ENCODE results near the gene UBXN11. TPM values are rescaled to one million over a fixed set of nuclear protein-coding genes. Genes with fewer than 3 reads are reported as not detected.
"Not testable (repeated sequence)": the region's sequence is repeated elsewhere in the genome, so short reads cannot be mapped to it uniquely, and the experiment has no call there.

The UBXN11 gene
- total and polyA plus RNA-seq, 2 donors: 3.5 to 12.2 TPM

DNA sequence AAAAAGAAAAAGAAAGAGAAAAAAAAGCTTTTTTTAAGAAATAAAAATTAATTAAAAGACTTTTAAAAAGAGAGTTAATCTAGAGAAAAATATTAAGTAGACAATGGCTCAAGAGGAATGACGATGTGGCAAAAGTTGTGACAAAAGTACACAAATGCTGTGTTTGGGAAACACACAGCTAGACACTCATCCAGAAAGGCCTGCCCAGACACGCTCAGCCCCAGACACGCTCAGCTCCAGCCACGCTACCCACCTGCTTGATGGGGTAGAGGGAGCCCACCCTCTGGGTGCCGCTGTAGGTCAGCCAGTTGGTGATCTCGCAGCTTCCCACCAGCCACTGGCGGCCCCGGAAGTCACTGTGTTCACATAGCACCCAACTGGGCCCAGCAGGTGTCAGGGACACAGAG lies 21.5 kb upstream of the UBXN11 start:
- Histone ChIP-seq H3K36me3 (ENCODE audit: insufficient read depth) (no peaks in the 10 kb centered on the region), H3K27ac (ENCODE audit: low read depth) (no peak overlapping the region), H3K4me3 (ENCODE audit: low read depth, low read length) (no peak overlapping the region), H3K4me1 (ENCODE audit: insufficient read depth) (no peaks in the 10 kb centered on the region)
- 75% methylated on average over 8 of the region's 8 CpGs for WGBS
- DNase-seq (ENCODE audit: extremely low spot score): no peak

DNA sequence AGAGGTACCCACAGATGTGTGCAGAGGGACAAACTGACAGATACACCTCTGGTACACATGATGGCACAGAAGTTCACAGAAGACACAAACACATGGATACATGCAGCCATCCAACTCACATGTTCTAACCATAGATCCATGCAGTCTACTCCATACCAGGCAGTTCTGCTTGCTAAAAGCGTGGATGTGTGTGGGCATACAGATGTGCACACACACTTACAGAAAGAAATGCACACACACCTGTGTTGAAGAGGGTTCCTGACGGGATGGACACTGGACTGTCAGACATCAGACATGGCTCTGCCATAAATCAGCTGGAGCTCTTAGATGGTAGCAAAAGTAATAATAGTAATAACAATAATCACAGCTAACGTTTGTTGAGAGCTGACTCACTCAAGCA lies 18.1 kb upstream of the UBXN11 start:
- WGBS: 75% methylated on average over 3 of the region's 3 CpGs
- Histone ChIP-seq H3K4me1 (ENCODE audit: insufficient read depth) (no peaks in the 10 kb centered on the region), H3K4me3 (ENCODE audit: low read depth, low read length) (no peak overlapping the region), H3K27ac (ENCODE audit: low read depth) (no peak overlapping the region), H3K36me3 (ENCODE audit: insufficient read depth) (no peaks in the 10 kb centered on the region)
- DNase-seq (ENCODE audit: extremely low spot score): no peak

DNA sequence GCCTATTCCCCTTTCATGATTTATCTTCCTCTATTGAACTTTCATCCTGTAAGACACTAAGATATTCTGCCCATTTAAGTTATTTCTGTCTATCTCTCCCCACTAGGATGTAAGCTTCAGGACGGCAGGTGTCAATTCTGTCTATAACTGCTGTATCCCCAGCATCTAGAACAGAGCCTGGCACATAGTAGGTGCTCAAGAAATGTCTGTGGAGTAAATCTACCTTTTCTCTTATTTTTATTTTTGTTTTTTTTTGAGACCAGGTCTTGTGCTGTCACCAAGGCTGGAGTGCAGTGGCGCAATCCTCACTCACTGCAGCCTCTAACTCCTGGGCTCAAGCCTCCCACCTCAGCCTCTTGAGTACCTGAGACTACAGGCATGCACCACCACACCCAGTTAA lies 16.9 kb upstream of the UBXN11 start:
- Histone ChIP-seq H3K4me1 (ENCODE audit: insufficient read depth) (no peaks in the 10 kb centered on the region), H3K27ac (ENCODE audit: low read depth) (no peak overlapping the region), H3K36me3 (ENCODE audit: insufficient read depth) (no peaks in the 10 kb centered on the region), H3K4me3 (ENCODE audit: low read depth, low read length) (no peak overlapping the region)
- no peak for DNase-seq (ENCODE audit: extremely low spot score)
- 92% methylated on average over 2 of the region's 2 CpGs for WGBS

DNA sequence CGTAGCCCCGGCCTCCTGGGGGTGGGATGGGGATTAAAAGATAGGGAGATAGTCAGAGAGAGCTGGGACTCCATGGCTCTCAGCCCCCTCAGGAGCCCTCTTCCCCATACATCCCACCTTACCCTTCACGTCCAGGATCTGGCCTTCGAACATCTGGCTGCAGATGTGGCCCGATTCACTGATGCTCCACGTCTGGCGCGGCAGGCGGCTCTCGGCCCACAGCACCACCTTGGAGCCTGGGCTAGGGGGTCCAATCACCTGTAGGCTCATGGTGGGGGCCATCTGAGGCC lies 15.6 kb upstream of the UBXN11 start:
- 68% methylated on average over 10 of the region's 10 CpGs for WGBS
- no peak for DNase-seq (ENCODE audit: extremely low spot score)
- H3K4me1 ChIP-seq (ENCODE audit: insufficient read depth): no peaks in the 10 kb centered on the region
- no peak overlapping the region for H3K4me3 ChIP-seq (ENCODE audit: low read depth, low read length)
- no peaks in the 10 kb centered on the region for H3K36me3 ChIP-seq (ENCODE audit: insufficient read depth)
- no peak overlapping the region for H3K27ac ChIP-seq (ENCODE audit: low read depth)

DNA sequence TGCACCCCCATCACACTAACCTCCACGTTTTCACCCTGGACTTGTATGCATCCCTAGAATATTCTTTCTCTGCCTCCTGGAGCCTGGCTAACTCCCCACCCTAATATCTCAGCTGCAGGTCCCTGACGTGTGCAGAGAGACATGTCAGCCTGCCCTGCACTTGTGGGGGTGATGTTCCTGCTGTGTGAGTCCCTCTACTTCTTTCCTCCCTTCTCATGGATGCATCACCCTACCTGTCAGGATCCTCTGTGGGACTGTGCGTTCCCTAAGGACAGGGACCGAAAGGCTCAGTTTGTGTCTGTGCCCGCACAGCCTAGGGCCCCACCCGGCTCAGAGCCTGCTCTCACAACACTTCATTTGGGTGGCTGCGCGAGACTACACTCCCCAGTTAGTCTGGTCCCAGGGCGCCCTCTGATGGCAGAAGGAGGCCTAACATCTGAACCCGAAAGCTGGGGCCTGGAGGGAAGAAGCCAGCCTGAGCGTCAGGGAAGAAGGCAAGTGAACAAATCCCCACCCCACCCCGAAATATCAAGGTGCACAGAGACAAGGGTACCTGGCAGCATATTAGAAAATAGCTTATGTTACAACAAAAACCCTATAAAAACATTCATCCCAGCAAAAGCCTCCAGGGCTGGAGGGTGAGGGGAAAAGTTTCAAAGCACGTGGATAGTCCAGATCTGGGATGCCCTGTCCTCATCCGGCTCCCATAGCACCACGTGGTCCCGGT lies 15.0 kb upstream of the UBXN11 start:
- Histone ChIP-seq H3K36me3 (ENCODE audit: insufficient read depth) (no peaks in the 10 kb centered on the region), H3K27ac (ENCODE audit: low read depth) (no peak overlapping the region), H3K4me3 (ENCODE audit: low read depth, low read length) (no peak overlapping the region), H3K4me1 (ENCODE audit: insufficient read depth) (no peaks in the 10 kb centered on the region)
- peak; percentile 42 for DNase-seq (ENCODE audit: extremely low spot score)
- WGBS: 13% methylated on average over 16 of the region's 16 CpGs

DNA sequence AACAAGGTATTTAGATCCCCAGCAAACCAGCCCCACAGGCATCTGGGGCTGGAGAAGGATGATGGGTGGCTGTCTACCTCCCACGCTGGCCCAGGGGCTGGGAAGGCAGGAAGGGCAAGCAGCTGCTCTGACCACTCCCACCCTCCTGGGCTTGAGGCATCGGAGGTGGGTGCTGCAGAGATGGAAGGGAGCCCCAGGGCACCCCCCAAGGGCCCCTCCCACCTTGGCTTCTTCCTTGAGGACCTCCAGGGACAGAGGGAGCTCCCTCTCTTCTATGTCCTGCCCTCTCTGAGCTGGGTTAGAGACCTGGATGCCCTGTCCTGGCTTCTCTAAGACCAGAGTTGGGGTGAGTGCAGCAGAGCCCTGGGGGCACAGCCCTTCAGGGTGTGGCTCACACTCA lies 14.5 kb upstream of the UBXN11 start:
- Histone ChIP-seq H3K27ac (ENCODE audit: low read depth) (no peak overlapping the region), H3K36me3 (ENCODE audit: insufficient read depth) (no peaks in the 10 kb centered on the region), H3K4me3 (ENCODE audit: low read depth, low read length) (no peak overlapping the region), H3K4me1 (ENCODE audit: insufficient read depth) (no peaks in the 10 kb centered on the region)
- WGBS: 76% methylated on average over 2 of the region's 2 CpGs
- DNase-seq (ENCODE audit: extremely low spot score): no peak

DNA sequence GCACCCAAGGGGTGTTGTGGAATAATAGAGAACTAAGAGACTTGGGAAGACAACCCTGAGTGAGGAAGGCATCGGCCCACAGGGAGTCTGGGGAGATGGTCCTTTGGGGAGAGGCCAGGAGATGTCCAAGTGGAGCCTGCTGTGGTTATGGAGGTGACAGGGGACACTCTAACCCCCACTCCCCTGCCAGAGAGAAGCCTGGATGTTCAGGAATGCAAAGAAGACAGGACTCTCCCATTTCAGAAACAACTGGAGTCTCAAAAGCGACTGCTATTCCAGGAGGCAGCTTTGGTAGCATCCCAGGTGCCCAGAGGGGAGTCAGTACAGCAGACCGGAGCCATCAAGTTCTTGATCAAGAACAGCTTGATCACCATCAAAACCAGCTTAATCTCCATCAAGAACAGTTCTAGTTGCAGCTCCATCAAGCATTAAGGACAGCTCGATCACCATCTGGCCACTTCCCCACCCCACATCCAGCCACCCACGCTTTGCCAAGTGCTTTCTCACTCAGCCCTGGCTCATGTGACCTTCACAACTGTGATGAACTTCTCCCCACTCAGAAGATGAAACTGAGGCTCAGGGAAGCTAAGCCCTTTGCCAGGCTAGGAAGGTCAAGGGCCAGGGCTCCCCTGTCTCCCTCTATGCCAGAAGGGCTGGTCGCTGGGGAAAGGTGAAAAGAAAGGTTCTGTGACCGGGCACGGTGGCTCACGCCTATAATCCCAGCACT lies 12.1 kb upstream of the UBXN11 start:
- peak overlapping the region; percentile 16 for H3K4me3 ChIP-seq (ENCODE audit: low read depth, low read length)
- no peaks in the 10 kb centered on the region for H3K4me1 ChIP-seq (ENCODE audit: insufficient read depth)
- no peaks in the 10 kb centered on the region for H3K36me3 ChIP-seq (ENCODE audit: insufficient read depth)
- WGBS: 84% methylated on average over 9 of the region's 9 CpGs
- no peak for DNase-seq (ENCODE audit: extremely low spot score)
- no peak overlapping the region for H3K27ac ChIP-seq (ENCODE audit: low read depth)

DNA sequence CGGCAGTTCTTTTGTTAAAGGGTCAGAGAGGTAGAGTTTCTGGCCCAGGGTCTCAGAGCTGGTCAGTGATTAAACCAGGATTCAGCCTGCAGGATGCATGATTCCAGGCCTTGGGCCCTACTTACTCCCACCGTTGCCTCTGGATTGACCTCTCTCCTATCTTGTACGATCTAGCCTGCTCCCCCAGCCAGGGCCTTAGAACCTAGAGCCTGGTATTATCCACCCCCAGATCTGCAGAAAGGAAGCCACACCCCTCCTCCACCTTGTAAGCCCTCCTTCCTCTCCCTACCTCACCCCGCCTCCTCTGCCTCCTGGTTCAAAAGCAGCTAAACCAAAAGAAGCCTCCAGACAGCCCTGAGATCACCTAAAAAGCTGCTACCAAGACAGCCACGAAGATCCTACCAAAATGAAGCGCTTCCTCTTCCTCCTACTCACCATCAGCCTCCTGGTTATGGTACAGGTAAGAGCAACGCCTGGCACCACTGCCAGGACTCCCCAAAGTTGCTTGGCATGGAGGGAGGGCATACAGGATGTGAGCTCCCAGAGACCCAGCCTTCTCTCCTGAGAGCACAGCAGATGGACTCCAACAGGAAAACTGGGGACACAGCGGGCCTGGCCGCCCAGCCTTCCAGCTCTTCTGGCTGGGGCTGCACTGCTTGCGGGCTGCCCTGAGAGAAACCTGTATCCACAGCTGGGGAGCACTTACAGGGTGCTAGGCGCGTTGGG lies 11.3 kb upstream of the UBXN11 start, which contains the start of gene CD52:
Gene CD52, plus strand, starts transcription at position 347 of the 726 bp plus-strand sequence. Its CDS starts 60 bp downstream, at position 407.
- WGBS: 65% methylated on average over 12 of the region's 12 CpGs
- Histone ChIP-seq H3K27ac (ENCODE audit: low read depth) (no peak within 1 kb of the TSS), H3K4me3 (ENCODE audit: low read depth, low read length) (peak within 1 kb of the TSS; percentile 16)

DNA sequence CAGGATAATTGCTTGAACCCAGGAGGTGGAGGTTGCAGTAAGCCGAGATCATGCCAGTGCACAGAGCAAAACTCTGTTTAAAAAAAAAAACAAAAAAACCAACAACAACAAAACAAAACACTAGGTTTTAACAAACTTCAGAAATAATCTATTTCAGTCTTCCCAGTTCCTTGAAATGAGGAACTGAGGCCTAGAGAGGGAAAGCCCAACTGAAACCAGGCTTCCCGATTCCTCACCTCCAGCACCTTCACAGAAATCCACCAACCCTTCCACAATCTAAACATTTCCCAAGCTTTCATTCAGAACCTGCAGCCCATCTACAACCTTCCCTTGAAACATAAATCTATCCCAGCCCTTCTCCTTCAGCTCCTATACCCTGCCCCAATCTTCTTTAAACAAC lies 10.7 kb upstream of the UBXN11 start:
- no peak for DNase-seq (ENCODE audit: extremely low spot score)

More for the DNA sequence above, 11.3 kb upstream of the UBXN11 start, which contains the start of gene CD52:
- Histone ChIP-seq H3K36me3 (ENCODE audit: insufficient read depth) (no peaks in the 10 kb centered on the region), H3K4me1 (ENCODE audit: insufficient read depth) (no peaks in the 10 kb centered on the region)
- DNase-seq (ENCODE audit: extremely low spot score): no peak

DNA sequence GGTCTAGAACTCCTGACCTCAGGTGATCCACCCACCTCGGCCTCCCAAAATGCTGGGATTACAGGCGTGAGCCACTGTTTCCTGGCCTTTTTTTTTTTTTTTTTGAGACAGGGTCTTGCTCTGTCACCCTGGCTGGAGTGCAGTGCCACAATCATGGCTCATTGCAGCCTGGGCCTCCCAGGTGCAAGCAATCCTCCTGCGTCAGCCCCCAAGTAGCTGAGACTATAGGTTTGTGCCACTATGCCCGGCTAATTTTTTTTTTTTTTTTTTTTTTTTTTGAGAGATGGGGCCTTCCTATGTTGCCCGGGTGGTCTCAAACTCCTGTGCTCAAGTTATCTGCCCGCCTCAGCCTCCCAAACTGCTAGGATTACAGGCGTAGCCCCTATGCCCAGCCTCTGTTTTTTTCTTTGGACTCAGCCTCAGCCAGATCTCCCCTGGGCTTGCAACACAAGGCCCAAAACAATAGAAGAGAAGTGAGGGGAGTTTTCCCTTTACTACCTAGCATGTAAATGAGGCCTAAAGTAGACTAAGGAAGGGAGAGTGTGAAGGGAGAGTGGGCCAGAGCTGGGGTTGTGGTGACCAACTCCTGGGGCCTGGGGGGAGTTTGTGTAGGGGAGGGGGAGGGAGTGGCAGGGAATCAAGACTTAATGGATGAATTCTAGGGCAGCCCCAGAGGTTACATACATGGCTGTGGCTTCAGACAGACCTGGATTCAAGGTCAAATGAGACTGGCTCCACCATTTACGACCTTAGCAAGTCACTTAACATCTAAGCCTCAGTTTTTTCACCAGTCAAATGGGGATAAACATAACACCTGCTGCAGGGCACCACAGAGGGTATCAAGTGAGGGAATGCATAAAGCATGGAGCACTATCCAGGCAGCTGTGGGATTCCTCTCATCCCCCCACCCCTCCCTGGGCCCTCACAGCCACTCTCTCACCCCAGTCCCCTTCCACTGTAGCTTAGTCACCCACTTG lies 9.7 kb upstream of the UBXN11 start:
- Histone ChIP-seq H3K4me1 (ENCODE audit: insufficient read depth) (no peaks in the 10 kb centered on the region), H3K27ac (ENCODE audit: low read depth) (no peak overlapping the region), H3K4me3 (ENCODE audit: low read depth, low read length) (no peak overlapping the region), H3K36me3 (ENCODE audit: insufficient read depth) (no peaks in the 10 kb centered on the region)
- 82% methylated on average over 8 of the region's 8 CpGs for WGBS
- DNase-seq (ENCODE audit: extremely low spot score): no peak

More for the DNA sequence above, 10.7 kb upstream of the UBXN11 start:
- WGBS: 86% methylated on average over 2 of the region's 2 CpGs
- Histone ChIP-seq H3K4me3 (ENCODE audit: low read depth, low read length) (no peak overlapping the region), H3K4me1 (ENCODE audit: insufficient read depth) (no peaks in the 10 kb centered on the region), H3K36me3 (ENCODE audit: insufficient read depth) (no peaks in the 10 kb centered on the region), H3K27ac (ENCODE audit: low read depth) (no peak overlapping the region)

DNA sequence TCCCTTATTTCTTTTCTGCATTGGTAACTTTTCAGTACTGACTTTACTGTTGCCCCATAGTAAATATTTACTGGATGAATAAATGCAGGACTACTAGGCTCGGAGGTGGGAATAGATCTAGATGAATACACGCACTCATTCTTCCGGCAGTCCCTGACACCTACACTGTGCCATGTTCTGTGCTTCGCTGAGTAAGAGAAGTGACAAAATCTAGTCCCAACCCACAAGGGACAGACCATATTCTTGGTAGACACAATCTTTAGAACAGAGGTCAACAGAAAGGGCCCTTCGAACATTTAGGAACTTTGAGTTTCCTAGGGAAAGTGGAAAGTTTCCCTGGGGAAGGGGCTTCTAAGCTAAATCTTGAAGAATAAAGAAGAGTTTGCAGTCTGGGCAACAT lies 8.1 kb upstream of the UBXN11 start:
- H3K27ac ChIP-seq (ENCODE audit: low read depth): no peak overlapping the region
- DNase-seq (ENCODE audit: extremely low spot score): no peak
- no peak overlapping the region for H3K4me3 ChIP-seq (ENCODE audit: low read depth, low read length)
- H3K4me1 ChIP-seq (ENCODE audit: insufficient read depth): no peaks in the 10 kb centered on the region
- no peaks in the 10 kb centered on the region for H3K36me3 ChIP-seq (ENCODE audit: insufficient read depth)
- 83% methylated on average over 5 of the region's 5 CpGs for WGBS

DNA sequence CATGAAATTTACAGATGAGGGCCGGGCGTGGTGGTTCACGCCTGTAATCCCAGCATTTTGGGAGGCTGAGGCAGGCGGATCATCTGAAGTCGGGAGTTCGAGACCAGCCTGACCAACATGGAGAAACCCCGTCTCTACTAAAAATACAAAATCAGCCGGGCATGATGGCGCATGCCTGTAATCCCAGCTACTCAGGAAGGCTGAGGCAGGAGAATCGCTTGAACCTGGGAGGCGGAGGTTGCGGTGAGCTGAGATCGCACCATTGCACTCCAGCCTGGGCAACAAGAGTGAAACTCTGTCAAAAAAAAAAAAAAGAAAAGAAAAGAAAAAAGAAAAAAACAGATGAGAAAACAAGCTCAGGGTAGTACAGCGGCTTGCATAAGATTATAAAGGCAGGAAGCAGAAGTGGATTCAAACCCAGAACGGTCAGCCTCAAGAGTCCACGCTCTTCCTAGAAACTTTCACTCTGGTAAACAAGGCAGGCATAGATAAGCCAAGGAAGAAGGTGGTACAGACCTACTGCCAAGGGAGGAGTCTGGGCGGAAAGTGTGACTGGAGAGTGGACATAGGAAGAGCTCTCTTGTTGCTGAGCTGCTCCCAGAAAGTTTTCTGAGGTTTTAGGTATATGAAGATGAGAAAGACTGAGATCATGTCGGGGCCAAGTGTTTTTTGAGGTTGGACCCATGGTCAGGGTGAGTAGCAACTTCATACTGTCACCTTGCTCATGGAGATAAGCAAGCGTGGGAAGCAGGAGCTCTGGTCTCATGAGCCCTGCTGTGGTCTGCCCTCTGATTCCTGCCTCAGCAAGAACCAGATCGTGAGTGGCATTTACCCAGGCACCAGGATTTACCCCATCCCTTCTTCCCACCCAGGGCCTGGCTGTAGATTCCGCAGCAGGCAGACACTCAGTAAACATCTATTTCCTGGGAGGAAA lies 1.8 kb upstream of the UBXN11 start:
- WGBS: 83% methylated on average over 21 of the region's 21 CpGs
- not testable (repeated sequence) for H3K4me3 ChIP-seq (ENCODE audit: low read depth, low read length); H3K36me3 ChIP-seq (ENCODE audit: insufficient read depth); H3K27ac ChIP-seq (ENCODE audit: low read depth); DNase-seq (ENCODE audit: extremely low spot score); H3K4me1 ChIP-seq (ENCODE audit: insufficient read depth)

Data from urinary bladder (tissue), 4 donors.